Measurements from ENCODE around the gene FAM187B. TPM values are rescaled to one million over a fixed set of nuclear protein-coding genes. Genes with fewer than 3 reads are reported as not detected.

FAM187B gene
- total and polyA plus RNA-seq, 2 donors from 2014 or later, result not detected

GRCh38 chr19:35273686-35274259, 45.2 kb upstream of the FAM187B start:
- DNase-seq (peak in 1 of 5 donors; percentile 69), FAIRE-seq (no peak)
- H3K36me3 ChIP-seq (ENCODE audit: control insufficient read depth in 2 of 3, insufficient read depth in 3 of 3, low read length in 3 of 3), result peaks cover 9 to 29% (median 19%) of the 10 kb centered on the region in 3 donors
- H3K4me1 ChIP-seq (ENCODE audit: control insufficient read depth in 2 of 3, insufficient read depth in 2 of 3, low read depth in 1 of 3, low read length in 3 of 3), result peaks cover 0 to 10% (median 6%) of the 10 kb centered on the region in 3 donors
- H3K27me3 ChIP-seq (ENCODE audit: control insufficient read depth, insufficient read depth, low read length), result no peaks in the 10 kb centered on the region
- H3K27ac ChIP-seq (ENCODE audit: low read depth in 2 of 2, low read length in 2 of 2), result no peak overlapping the region
- intact Hi-C loops (cut with DNase I), result no loop called here
- no peaks in the 10 kb centered on the region for H3K9me3 ChIP-seq (ENCODE audit: control insufficient read depth in 2 of 3, insufficient read depth in 1 of 3, low read length in 3 of 3)
- TF ChIP-seq CTCF (IDR thresholded peaks at IDR 0.05; ENCODE audit: borderline replicate concordance, extremely low read depth, insufficient read depth), result no peak
- H3K4me3 ChIP-seq (ENCODE audit: low read length in 3 of 3), result no peak overlapping the region
- H3K9ac ChIP-seq (ENCODE audit: low read length in 3 of 3), result no peak overlapping the region

- no peak for TF ChIP-seq CTCF (IDR thresholded peaks at IDR 0.05; ENCODE audit: borderline replicate concordance, extremely low read depth, insufficient read depth)
- intact Hi-C loops (cut with DNase I), result no loop called here
- FAIRE-seq, result no peak
Observed at GRCh38 chr19:35272954-35273649, 44.6 kb upstream of the FAM187B start.

DNA sequence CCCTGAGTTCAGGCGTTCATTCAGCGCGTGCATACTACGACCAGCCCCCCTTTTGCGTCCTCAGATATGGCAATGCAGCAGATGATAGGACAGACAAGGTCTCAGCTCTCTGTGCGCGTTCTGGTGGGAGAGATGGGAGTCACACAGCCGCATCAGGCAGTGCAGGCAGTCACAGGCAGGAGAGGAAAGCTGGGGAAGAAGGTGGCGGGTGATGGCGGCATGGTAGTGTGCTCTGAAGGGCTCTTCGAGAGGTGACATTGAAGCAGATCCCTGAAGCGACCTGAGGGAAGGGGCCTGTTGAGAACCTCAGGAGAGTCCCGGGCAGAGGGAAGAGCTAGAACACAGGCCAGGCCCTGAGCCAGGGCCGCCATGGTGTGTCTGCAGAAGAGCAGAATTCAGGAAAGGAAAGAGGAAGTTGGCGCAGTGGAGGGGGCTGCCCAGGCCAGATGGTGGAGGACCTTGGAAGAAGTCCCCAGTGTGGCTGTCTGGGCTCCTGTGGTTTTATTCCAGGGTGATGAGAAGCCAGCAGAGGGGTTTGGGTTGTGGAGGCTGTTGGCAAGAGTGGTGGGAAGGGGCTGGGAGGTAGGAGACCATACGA, 43.7 kb upstream of the FAM187B start:
- Histone ChIP-seq H3K36me3 (ENCODE audit: control insufficient read depth in 2 of 3, insufficient read depth in 3 of 3, low read length in 3 of 3) (peaks cover 9 to 29% (median 19%) of the 10 kb centered on the region in 3 donors), H3K27ac (ENCODE audit: low read depth in 2 of 2, low read length in 2 of 2) (no peak overlapping the region), H3K9ac (ENCODE audit: low read length in 3 of 3) (no peak overlapping the region), H3K4me1 (ENCODE audit: control insufficient read depth in 2 of 3, insufficient read depth in 2 of 3, low read depth in 1 of 3, low read length in 3 of 3) (peaks cover 0 to 10% (median 6%) of the 10 kb centered on the region in 3 donors), H3K27me3 (ENCODE audit: control insufficient read depth, insufficient read depth, low read length) (no peaks in the 10 kb centered on the region), H3K9me3 (ENCODE audit: control insufficient read depth in 2 of 3, insufficient read depth in 1 of 3, low read length in 3 of 3) (no peaks in the 10 kb centered on the region), H3K4me3 (ENCODE audit: low read length in 3 of 3) (no peak overlapping the region)
- DNase-seq (peak in 1 of 5 donors; percentile 63), FAIRE-seq (no peak)
- intact Hi-C loops (cut with DNase I), result no loop called here
- no peak for TF ChIP-seq CTCF (IDR thresholded peaks at IDR 0.05; ENCODE audit: borderline replicate concordance, extremely low read depth, insufficient read depth)

More at GRCh38 chr19:35272954-35273649, 44.6 kb upstream of the FAM187B start:
- DNase-seq, result no peak
- Histone ChIP-seq H3K36me3 (ENCODE audit: control insufficient read depth in 2 of 3, insufficient read depth in 3 of 3, low read length in 3 of 3) (peaks cover 9 to 29% (median 19%) of the 10 kb centered on the region in 3 donors), H3K9ac (ENCODE audit: low read length in 3 of 3) (no peak overlapping the region), H3K27ac (ENCODE audit: low read depth in 2 of 2, low read length in 2 of 2) (no peak overlapping the region), H3K4me3 (ENCODE audit: low read length in 3 of 3) (no peak overlapping the region), H3K4me1 (ENCODE audit: control insufficient read depth in 2 of 3, insufficient read depth in 2 of 3, low read depth in 1 of 3, low read length in 3 of 3) (peaks cover 0 to 10% (median 6%) of the 10 kb centered on the region in 3 donors), H3K27me3 (ENCODE audit: control insufficient read depth, insufficient read depth, low read length) (no peaks in the 10 kb centered on the region), H3K9me3 (ENCODE audit: control insufficient read depth in 2 of 3, insufficient read depth in 1 of 3, low read length in 3 of 3) (no peaks in the 10 kb centered on the region)

Measured in kidney (tissue), 14 donors.